Small intestine (tissue), 7 donors: ENCODE measurements around the gene SH3BP5. TPM values are rescaled to one million over a fixed set of nuclear protein-coding genes. Genes with fewer than 3 reads are reported as not detected.

Source experiments
- DNase-seq, 2 donors: peaks; one replicate each; pipeline versions ENCODE4 v3.0.0 to v3.0.0-alpha.2; 2013
- FAIRE-seq: peaks from 2 replicates; lab custom pipeline; 2012; peaks lifted over from hg19 to GRCh38; lab: Jason Lieb, UNC
- H3K27ac ChIP-seq, 3 donors: one replicate each; pipeline ENCODE4 v1.5.1; 2013; ENCODE audit warnings: low read length in 2 of 3, mild to moderate bottlenecking in 2 of 3, control low read depth in 1 of 3, inconsistent platforms in 1 of 3, low read depth in 1 of 3, moderate library complexity in 1 of 3
- H3K27me3 ChIP-seq, 3 donors: one replicate each; pipeline ENCODE4 v1.6.1; 2013; ENCODE audit warnings: low read length in 3 of 3, inconsistent platforms in 1 of 3; ENCODE audit not compliant: control insufficient read depth in 3 of 3, insufficient read depth in 3 of 3
- H3K36me3 ChIP-seq, 3 donors: one replicate each; pipeline ENCODE4 v1.6.1; 2013; ENCODE audit warnings: low read length in 3 of 3, inconsistent platforms in 1 of 3, low read depth in 1 of 3, mild to moderate bottlenecking in 1 of 3, moderate library complexity in 1 of 3; ENCODE audit not compliant: control insufficient read depth in 3 of 3, insufficient read depth in 2 of 3
- H3K4me1 ChIP-seq, 3 donors: one replicate each; pipeline ENCODE4 v1.6.1; 2013; ENCODE audit warnings: low read length in 2 of 3, inconsistent platforms in 1 of 3, low read depth in 1 of 3, mild to moderate bottlenecking in 1 of 3, moderate library complexity in 1 of 3; ENCODE audit not compliant: control insufficient read depth in 3 of 3, insufficient read depth in 2 of 3
- H3K4me3 ChIP-seq, 3 donors: one replicate each; pipeline ENCODE4 v1.5.1; 2013; ENCODE audit warnings: low read length in 3 of 3, control low read depth in 1 of 3, inconsistent platforms in 1 of 3, low read depth in 1 of 3, mild to moderate bottlenecking in 1 of 3, moderate library complexity in 1 of 3
- H3K9me3 ChIP-seq, 2 donors: one replicate each; pipeline ENCODE4 v1.6.1; 2013; ENCODE audit warnings: low read depth in 1 of 2, low read length in 1 of 2; ENCODE audit not compliant: control insufficient read depth in 2 of 2, insufficient read depth in 1 of 2
- WGBS, 3 donors: extraction: QIAGEN DNeasy Blood & Tissue Kit; methylation state at CpG; one replicate each; pipeline ENCODE4 v1.1.7; 2013; 5-methylcytosine and 5-hydroxymethylcytosine counted together
- polyA plus RNA-seq, 4 donors: library from polyadenylated mRNA; stranded (reverse) in 3 of 4; unstranded in 1 of 4; fragments of 200-250 nt in 3 of 4; fragments of 120-200 nt in 1 of 4; gene quantifications; one replicate each; pipeline versions ENCODE4 v1.2.1 to v1.2.3, GENCODE V29; 2013
- donor health status: healthy with polysubstance abuse.
- donor health status: control.
- donor health status: control.
- donor health status: Bipolar disorder and iron deficiency.
- donor health status: healthy.

SH3BP5 gene
- polyA plus RNA-seq, 4 donors: 4.9 to 24.0 (median 10.1) TPM

DNA sequence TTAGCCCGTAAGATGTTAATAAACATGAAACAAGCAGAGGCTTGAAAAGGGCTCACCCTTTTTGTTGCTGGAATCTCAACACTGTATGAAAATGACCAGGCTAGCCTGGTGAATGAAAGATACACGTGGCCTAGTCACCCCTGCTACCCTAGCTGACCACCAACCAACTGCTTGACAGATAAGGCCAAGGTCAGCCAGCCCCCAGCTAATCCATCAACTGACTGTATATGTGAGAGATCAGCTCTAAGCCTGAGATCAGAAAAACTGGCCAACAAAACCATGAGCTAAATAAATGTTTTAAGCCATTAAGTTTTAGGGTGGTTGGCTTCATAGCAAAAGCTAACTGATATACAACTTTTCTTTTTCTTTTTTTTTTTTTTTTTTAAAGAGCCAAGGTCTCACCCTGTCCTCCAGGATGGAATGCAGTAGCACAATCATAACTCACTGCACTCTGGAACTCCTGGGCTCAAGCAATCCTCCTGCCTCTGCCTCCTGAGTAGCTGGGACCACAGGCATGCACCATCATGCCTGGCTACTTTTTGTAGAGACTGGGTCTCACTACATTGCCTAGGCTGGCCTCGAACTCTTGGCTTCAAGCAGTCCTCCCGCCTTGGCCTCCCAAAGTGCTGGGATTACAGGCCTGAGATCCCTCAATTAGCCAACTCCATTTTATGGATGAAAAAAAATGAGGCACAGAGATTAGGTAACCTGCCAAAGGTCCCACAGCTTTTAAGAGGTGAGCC, 34.6 kb downstream of the SH3BP5 start:
- Histone ChIP-seq H3K4me3 (no peak overlapping the region), H3K36me3 (peaks cover 0 to 2% (median 0%) of the 10 kb centered on the region in 3 donors), H3K4me1 (peaks cover 0 to 2% (median 1%) of the 10 kb centered on the region in 3 donors), H3K27me3 (no peaks in the 10 kb centered on the region), H3K9me3 (no peaks in the 10 kb centered on the region), H3K27ac (no peak overlapping the region)
- 75 to 84% (median 76%) methylated on average over 4 of the region's 4 CpGs for WGBS, 3 donors
- FAIRE-seq (no peak), DNase-seq (no peak)

DNA sequence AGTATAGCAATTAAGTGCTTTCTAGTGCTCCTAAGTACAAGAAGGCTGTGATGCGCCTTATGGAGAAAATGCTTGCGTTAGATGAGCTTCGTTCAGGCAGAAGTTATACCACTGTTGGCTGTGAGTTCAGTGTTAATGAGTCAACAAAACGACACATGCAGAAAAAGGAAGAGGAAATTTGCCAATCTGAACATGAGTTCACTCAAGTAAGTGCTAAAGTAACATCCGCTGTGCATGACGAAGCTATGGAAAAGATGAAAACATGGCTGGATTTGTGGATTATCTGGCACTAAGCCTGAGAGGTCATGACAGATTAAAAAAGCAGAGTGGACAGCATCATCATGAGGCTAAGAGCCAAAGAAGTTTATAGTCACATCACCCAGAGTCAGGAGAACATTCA, 36.9 kb downstream of the SH3BP5 start:
- H3K9me3 ChIP-seq: no peaks in the 10 kb centered on the region
- no peaks in the 10 kb centered on the region for H3K36me3 ChIP-seq
- peak overlapping the region in 1 of 3 donors; percentile 80 for H3K27ac ChIP-seq
- H3K27me3 ChIP-seq: no peaks in the 10 kb centered on the region
- no peak overlapping the region for H3K4me3 ChIP-seq
- DNase-seq (no peak), FAIRE-seq (no peak)
- WGBS, 3 donors: 49 to 86% (median 82%) methylated on average over 6 of the region's 6 CpGs
- peaks cover 0 to 6% (median 3%) of the 10 kb centered on the region in 3 donors for H3K4me1 ChIP-seq

DNA sequence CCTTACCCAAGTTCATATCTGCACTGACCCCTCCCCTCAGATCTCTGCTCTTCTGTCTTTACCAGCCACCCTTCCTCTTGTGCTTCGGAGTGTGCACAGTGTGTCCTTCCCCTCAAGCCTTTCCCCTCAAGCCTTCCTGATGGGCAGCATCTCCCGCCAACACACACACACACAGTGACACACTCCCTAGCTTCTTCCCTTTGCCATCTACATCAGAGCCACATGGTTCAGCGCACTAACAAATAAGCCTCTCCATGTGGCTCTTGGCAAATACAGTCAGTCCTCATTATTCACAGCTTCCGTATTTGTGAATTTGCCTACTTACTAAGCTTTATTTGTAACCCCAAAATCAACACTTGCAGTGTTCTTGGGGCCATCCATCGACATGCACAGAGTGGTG, 37.5 kb downstream of the SH3BP5 start:
- Histone ChIP-seq H3K36me3 (no peaks in the 10 kb centered on the region), H3K9me3 (no peaks in the 10 kb centered on the region), H3K27me3 (no peaks in the 10 kb centered on the region), H3K27ac (peak overlapping the region in 1 of 3 donors; percentile 80), H3K4me3 (no peak overlapping the region), H3K4me1 (peaks cover 0 to 6% (median 3%) of the 10 kb centered on the region in 3 donors)
- no peak for FAIRE-seq
- no peak for DNase-seq
- 75 to 99% (median 95%) methylated on average over 5 of the region's 5 CpGs for WGBS, 3 donors

DNA sequence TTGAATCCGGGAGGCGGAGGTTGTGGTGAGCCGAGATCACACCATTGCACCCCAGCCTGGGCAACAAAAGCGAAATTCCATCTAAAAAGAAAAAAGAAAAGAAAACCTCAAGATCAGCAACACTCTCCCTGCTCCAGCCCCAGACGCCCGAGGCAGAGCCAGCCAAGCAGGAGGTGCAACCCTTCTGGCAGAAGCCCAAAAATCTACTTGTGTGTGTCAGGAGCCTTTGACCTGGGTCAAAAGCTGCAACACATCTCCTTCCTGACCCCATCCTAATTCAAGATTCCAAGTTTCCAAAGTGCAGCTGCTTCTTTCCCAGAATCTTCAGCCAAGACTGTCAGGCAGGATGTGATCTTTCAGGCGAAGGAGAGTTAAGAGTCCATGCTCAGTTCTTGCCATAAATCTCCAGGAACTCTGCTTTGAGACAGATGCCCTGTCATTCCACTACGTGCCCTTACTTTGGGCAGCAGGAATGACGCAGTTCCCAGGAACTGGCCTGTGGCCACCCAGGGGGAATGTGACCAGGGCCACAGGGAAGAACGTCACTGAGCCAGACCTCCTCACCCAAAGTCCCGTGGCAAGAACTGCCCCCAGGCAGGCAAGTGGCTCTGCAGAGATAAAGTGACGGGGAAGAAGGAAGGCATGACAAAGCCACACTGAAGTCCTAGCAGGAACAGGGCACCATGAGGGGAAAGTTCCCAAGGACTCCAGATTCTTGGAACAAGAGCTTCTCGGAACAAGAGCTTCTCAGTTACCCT, 39.4 kb downstream of the SH3BP5 start:
- DNase-seq (no peak), FAIRE-seq (no peak)
- no peak overlapping the region for H3K4me3 ChIP-seq
- H3K27me3 ChIP-seq: no peaks in the 10 kb centered on the region
- H3K27ac ChIP-seq: peak overlapping the region in 1 of 3 donors; percentile 51
- peaks cover 0 to 6% (median 3%) of the 10 kb centered on the region in 3 donors for H3K4me1 ChIP-seq
- 51 to 59% (median 55%) methylated on average over 13 of the region's 13 CpGs for WGBS, 3 donors
- H3K36me3 ChIP-seq: no peaks in the 10 kb centered on the region
- no peaks in the 10 kb centered on the region for H3K9me3 ChIP-seq

DNA sequence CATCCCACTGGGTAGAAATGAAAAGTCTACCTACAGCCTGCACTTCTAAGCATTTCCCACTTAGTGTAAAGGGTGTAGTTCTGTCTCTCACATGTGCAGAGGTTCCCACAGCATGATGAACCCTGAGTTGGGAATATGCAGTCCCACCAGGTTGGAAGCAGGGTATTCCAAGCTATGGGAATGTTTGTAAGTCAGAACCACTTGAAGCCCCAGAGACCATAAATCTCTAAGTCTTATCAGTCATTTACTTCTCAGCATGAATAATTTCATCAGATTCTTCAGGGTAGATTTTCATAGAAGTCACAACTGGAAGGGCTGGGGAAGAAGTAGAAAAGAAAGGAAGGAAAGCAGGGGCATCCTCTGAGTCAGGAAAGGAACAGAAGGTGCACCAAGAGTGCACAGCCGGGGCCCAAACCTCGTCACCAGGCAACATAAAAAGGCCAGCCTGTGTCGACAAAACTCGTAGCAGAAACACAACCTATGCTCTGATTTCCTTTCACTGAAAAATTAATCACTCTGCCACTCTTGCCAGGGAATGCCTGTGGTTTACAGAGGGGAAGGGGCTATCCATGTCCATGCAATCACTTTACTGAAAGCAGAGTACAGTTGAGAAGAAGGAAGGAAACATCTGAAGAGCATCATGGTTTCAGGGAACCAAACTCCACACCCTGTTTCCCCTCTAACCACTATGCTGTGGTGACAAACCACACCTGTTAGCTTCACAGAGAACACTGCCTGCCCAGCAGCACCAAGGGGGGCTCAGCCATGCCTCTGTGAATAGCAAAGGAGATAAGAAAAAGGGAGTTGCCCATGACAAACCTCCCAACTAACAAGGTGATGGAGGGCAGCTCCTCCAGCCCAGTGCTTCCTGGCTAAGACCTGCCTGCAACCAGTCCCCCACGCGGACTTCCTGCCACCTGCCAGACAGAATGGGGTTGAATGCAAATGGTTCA, 40.5 kb downstream of the SH3BP5 start:
- Histone ChIP-seq H3K4me3 (no peak overlapping the region), H3K9me3 (no peaks in the 10 kb centered on the region), H3K27me3 (no peaks in the 10 kb centered on the region), H3K4me1 (peaks cover 0 to 6% (median 3%) of the 10 kb centered on the region in 3 donors), H3K36me3 (no peaks in the 10 kb centered on the region), H3K27ac (peak overlapping the region in 1 of 3 donors; percentile 79)
- FAIRE-seq (no peak), DNase-seq (peak in 1 of 2 donors; percentile 44)
- 55 to 72% (median 58%) methylated on average over 6 of the region's 6 CpGs for WGBS, 3 donors

DNA sequence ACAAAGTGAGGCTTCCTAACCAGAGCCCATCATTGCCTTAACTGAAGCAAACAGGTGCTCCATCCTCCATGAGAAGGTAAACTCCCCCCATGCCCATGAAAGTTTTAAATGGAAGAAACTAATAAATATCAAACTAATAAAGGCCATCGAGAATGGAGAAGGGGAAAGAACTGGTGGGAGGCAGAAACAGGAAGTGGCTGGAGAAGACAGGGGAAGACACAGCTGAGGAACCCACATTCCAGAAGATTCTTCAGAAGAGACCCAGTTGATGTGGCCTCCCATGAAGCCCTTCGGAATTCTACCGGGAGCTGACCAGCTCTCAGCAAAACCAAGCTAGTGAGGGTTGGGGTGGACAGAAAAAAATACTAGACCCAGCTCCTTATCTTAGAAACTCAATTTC, 41.6 kb downstream of the SH3BP5 start:
- 79 to 88% (median 85%) methylated on average over 3 of the region's 3 CpGs for WGBS, 3 donors
- Histone ChIP-seq H3K4me1 (peaks cover 0 to 6% (median 3%) of the 10 kb centered on the region in 3 donors), H3K27ac (peak overlapping the region in 1 of 3 donors; percentile 64), H3K4me3 (no peak overlapping the region), H3K9me3 (no peaks in the 10 kb centered on the region), H3K36me3 (no peaks in the 10 kb centered on the region), H3K27me3 (no peaks in the 10 kb centered on the region)
- no peak for FAIRE-seq
- no peak for DNase-seq

DNA sequence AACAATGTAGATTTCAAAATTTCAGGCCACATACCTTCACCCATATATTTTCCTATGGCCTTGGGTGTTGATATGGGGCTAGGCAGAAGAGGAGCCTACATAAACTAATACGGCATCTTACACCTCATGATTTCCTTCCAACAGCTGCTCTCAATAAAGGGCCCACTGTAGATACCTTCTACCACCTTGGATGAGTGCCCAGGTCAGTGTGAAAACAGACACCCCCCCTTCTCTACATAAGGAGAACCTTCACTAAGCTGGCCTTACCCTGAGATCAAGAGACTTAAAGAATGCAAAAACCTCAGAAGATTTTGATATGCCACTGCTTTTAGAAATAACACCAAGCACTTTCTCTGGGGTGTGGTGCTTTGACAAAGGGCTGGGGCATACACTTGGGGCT, 42.7 kb downstream of the SH3BP5 start:
- no peak overlapping the region for H3K4me3 ChIP-seq
- H3K4me1 ChIP-seq: peaks cover 0 to 6% (median 3%) of the 10 kb centered on the region in 3 donors
- H3K36me3 ChIP-seq: no peaks in the 10 kb centered on the region
- no peak for DNase-seq
- H3K27me3 ChIP-seq: no peaks in the 10 kb centered on the region
- no peak for FAIRE-seq
- WGBS, 3 donors: 83 to 92% (median 91%) methylated on average over 1 of the region's 1 CpG
- H3K9me3 ChIP-seq: no peaks in the 10 kb centered on the region
- no peak overlapping the region for H3K27ac ChIP-seq
